B cell (primary cell): ENCODE data around the gene LRRC36. TPM values are rescaled to one million over a fixed set of nuclear protein-coding genes. Genes with fewer than 3 reads are reported as not detected.

ENCODE experiments used
- ATAC-seq: fragments of 200-7000 bp; cut with Tn5 transposase; one replicate; pipeline ENCODE4 v1.10.0; 2021; ENCODE audit warnings: low read depth, mild to moderate bottlenecking, moderate number of reproducible peaks, moderate library complexity
- CTCF ChIA-PET: fragments of 350-600 bp; sonication (Branson Sonifier 250); formaldehyde crosslinking; loops from one replicate; lab custom pipeline; 2021; ENCODE audit warnings: antibody characterized with exemption, inconsistent platforms; lab: Charles Lee
- POLR2A ChIA-PET: fragments of 350-600 bp; sonication (Branson Sonifier 250); formaldehyde crosslinking; loops from one replicate; lab custom pipeline; 2021; ENCODE audit warnings: antibody characterized with exemption; lab: Charles Lee
- DNase-seq: peaks from one replicate; pipeline ENCODE4 v3.0.0; 2013
- H2AFZ ChIP-seq: 2 replicates; pipeline ENCODE4 v1.6.1; 2012; ENCODE audit warnings: mild to moderate bottlenecking, low read depth, low read length; ENCODE audit not compliant: insufficient read depth, poor library complexity, severe bottlenecking
- H3K27ac ChIP-seq, 2 donors: 1 replicate in 1 of 2; 2 replicates in 1 of 2; pipeline ENCODE4 v1.5.1; 2012 to 2013; ENCODE audit warnings: low read length in 2 of 2, mild to moderate bottlenecking in 2 of 2, moderate library complexity in 1 of 2
- H3K27me3 ChIP-seq, 4 experiments: fragments of 200-600 bp in 1 of 4; sonication (generic) in 1 of 4; replicated peaks in 1 of 4; 1 replicate in 2 of 4; 2 replicates in 2 of 4; pipeline versions ENCODE4 v1.6.1 to v1.7.0; 2013 to 2016; ENCODE audit warnings: low read length in 3 of 4, mild to moderate bottlenecking in 2 of 4, mixed read lengths in 1 of 4, moderate library complexity in 1 of 4; ENCODE audit not compliant: insufficient read depth in 4 of 4, control insufficient read depth in 3 of 4; ENCODE audit errors: control extremely low read depth in 1 of 4
- H3K36me3 ChIP-seq, 2 experiments: replicated peaks in 1 of 2; 1 replicate in 1 of 2; 2 replicates in 1 of 2; pipeline versions ENCODE4 v1.6.1 to v1.7.1; 2013; ENCODE audit warnings: low read length in 1 of 2; ENCODE audit not compliant: insufficient read depth in 2 of 2, control insufficient read depth in 1 of 2; ENCODE audit errors: control extremely low read depth in 1 of 2, extremely low read depth in 1 of 2
- H3K4me1 ChIP-seq, 2 donors: fragments of 200-600 bp in 1 of 2; sonication (generic) in 1 of 2; 1 replicate in 1 of 2; 2 replicates in 1 of 2; pipeline versions ENCODE4 v1.5.1 to v1.6.1; 2013 to 2017; ENCODE audit warnings: low read length in 2 of 2; ENCODE audit not compliant: control insufficient read depth in 2 of 2, insufficient read depth in 2 of 2
- H3K4me2 ChIP-seq: replicated peaks from 2 replicates; pipeline ENCODE3; 2012; ENCODE audit warnings: mild to moderate bottlenecking, low read depth, low read length; ENCODE audit not compliant: poor library complexity, severe bottlenecking
- H3K4me3 ChIP-seq, 5 experiments: fragments of 200-600 bp in 1 of 5; sonication (generic) in 1 of 5; 1 replicate in 3 of 5; 2 replicates in 2 of 5; pipeline versions ENCODE4 v1.5.1 to v1.7.0; 2011 to 2016; ENCODE audit warnings: low read length in 4 of 5, mild to moderate bottlenecking in 4 of 5, low read depth in 2 of 5, control low read depth in 1 of 5, moderate library complexity in 1 of 5; ENCODE audit not compliant: insufficient read depth in 1 of 5; ENCODE audit errors: control extremely low read depth in 1 of 5, extremely low read depth in 1 of 5
- H3K79me2 ChIP-seq: fragments of 200-600 bp; sonication (generic); one replicate; pipeline ENCODE4 v1.6.0; 2016; ENCODE audit warnings: low read length; ENCODE audit not compliant: control insufficient read depth, insufficient read depth
- H3K9ac ChIP-seq: fragments of 200-600 bp; sonication (generic); 2 replicates; pipeline ENCODE4 v1.6.1; 2017; ENCODE audit warnings: mild to moderate bottlenecking, low read length, moderate library complexity
- H3K9me3 ChIP-seq, 3 donors: one replicate each; pipeline versions ENCODE4 v1.6.1 to v1.7.1; 2013; ENCODE audit warnings: low read length in 2 of 3; ENCODE audit not compliant: control insufficient read depth in 2 of 3, insufficient read depth in 1 of 3; ENCODE audit errors: control extremely low read depth in 1 of 3
- H4K20me1 ChIP-seq: 2 replicates; pipeline ENCODE4 v1.6.0; 2012; ENCODE audit warnings: mild to moderate bottlenecking, low read length; ENCODE audit not compliant: insufficient read depth, control insufficient read depth, poor library complexity, severe bottlenecking
- H3K27ac Mint-ChIP-seq: one replicate; pipeline ENCODE4 v1.8.0; 2021; ENCODE audit warnings: mixed read lengths
- H3K27me3 Mint-ChIP-seq: one replicate; pipeline ENCODE4 v1.8.0; 2021; ENCODE audit warnings: mixed read lengths
- H3K4me1 Mint-ChIP-seq: one replicate; pipeline ENCODE4 v1.8.0; 2021; ENCODE audit warnings: mixed read lengths
- H3K4me3 Mint-ChIP-seq: one replicate; pipeline ENCODE4 v1.8.0; 2021; ENCODE audit warnings: mixed read lengths
- H3K9me3 Mint-ChIP-seq: one replicate; pipeline ENCODE4 v1.8.0; 2022; ENCODE audit warnings: mixed read lengths; ENCODE audit not compliant: insufficient read depth
- CTCF ChIP-seq: fragments of 200-600 bp; IDR thresholded peaks from one replicate; pipeline ENCODE4 v1.8.0; 2022; ENCODE audit warnings: antibody characterized with exemption, mild to moderate bottlenecking
- EZH2 ChIP-seq: IDR thresholded peaks from 2 replicates; pipeline ENCODE4 v1.6.1; 2012; ENCODE audit warnings: borderline replicate concordance, low read depth, mild to moderate bottlenecking, moderate library complexity, low read length; ENCODE audit not compliant: insufficient read depth, poor library complexity, severe bottlenecking
- WGBS: methylation state at CpG from one replicate; pipeline ENCODE4 v1.1.5; 2013; ENCODE audit warnings: missing lambda C conversion rate; ENCODE audit not compliant: insufficient coverage; 5-methylcytosine and 5-hydroxymethylcytosine counted together
- intact Hi-C: fragments of 100-400 bp; cut with micrococcal nuclease; formaldehyde crosslinking; loops from one replicate; pipeline ENCODE4 v1.10.0; 2022
- polyA plus RNA-seq: library from polyadenylated mRNA; depleted of rRNA; stranded (reverse); fragments of >200 nt; gene quantifications from 2 replicates; pipeline ENCODE4 v1.2.3, GENCODE V29; 2012
- total RNA-seq, 2 donors: library from RNA; stranded (reverse); fragments of 120-200 nt in 1 of 2; gene quantifications; 1 replicate in 1 of 2; 2 replicates in 1 of 2; pipeline versions ENCODE4 v1.2.3 to v1.2.4, GENCODE V29; 2013 to 2022

The LRRC36 gene
- total and polyA plus RNA-seq, 2 donors (not counting 1 experiment from before 2014, with no cell fraction given): 0.98 TPM; not detected in 1

DNA sequence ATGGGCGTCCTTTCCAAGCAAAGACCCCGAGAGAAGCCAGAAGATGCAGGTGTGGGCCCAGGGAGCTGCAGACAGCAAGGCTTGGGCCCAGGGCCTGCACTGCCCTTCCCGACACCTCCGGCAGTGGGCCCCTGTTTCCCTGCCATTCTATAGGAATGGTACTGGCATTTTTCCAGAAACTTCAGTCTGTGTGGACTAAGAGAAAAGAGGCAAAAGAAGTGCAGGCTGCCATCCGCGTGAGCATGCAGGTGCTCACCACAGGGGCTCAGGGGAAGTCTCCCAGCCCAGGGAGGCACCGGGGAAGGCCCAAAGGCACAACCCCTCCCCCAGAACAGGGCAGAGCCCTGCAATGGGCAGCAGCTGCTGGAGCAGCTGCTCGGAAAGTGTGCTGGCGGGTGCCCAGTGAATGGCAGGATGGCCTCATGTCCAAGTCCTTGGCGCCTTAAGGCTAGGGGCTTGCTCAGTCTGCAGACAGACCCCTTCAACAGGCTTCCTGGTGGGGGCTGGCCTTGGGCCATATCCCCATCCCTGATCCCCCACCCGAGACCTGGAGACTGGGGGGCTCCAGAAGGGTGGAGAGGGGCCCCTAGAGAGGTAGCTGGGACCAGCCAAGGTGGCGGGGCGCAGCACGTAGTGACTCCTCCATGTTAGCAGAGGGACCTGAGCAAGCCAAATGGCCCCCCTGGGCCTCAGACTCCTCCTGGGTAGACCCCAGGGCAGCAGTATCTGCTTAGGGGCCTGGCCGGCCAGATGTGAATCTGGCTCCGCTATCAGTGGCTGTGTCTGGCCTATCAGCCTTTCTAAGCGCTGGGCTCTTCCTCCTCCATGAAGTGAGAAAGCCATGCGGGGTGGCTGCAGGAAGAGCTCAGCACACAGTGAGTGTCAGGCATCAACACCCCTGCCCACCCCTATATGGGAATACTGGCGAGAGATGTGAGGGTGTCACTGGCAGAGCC, 73.4 kb downstream of the LRRC36 start:
- DNase-seq (no peak), ATAC-seq (no peak)
- Histone ChIP-seq H3K4me1 (peaks cover 5 to 10% of the 10 kb centered on the region in 2 donors), H4K20me1 (no peaks in the 10 kb centered on the region), H3K4me2 (no peak overlapping the region), H3K36me3 (no peaks in the 10 kb centered on the region), H3K27ac (no peak overlapping the region), H3K9ac (no peak overlapping the region), H3K4me3 (no peak overlapping the region), H2AFZ (no peak overlapping the region), H3K79me2 (no peaks in the 10 kb centered on the region), H3K27me3 (peaks cover 0 to 27% (median 7%) of the 10 kb centered on the region in 4 experiments), H3K9me3 (no peaks in the 10 kb centered on the region)
- Mint-ChIP-seq H3K9me3 (no peaks in the 10 kb centered on the region), H3K27ac (no peak overlapping the region), H3K4me3 (no peak overlapping the region), H3K27me3 (peaks cover 16% of the 10 kb centered on the region), H3K4me1 (peaks cover 2% of the 10 kb centered on the region)
- intact Hi-C loops: loop anchor here (1.0 to 10.0 kb wide), 4 partner anchors 55 to 423 kb away; partner anchors contain the start of gene PLEKHG4
- 80% methylated on average over 16 of the region's 19 CpGs for WGBS
- POLR2A ChIA-PET: no interaction called here
- CTCF ChIA-PET: interaction anchor here (0.5 to 1.9 kb wide), 15 partner anchors 8 to 172 kb away, joined by 3 to 11 read pairs (median 4); no protein-coding TSS in a partner anchor
- no peak for TF ChIP-seq EZH2
- peak; percentile 45 for TF ChIP-seq CTCF

DNA sequence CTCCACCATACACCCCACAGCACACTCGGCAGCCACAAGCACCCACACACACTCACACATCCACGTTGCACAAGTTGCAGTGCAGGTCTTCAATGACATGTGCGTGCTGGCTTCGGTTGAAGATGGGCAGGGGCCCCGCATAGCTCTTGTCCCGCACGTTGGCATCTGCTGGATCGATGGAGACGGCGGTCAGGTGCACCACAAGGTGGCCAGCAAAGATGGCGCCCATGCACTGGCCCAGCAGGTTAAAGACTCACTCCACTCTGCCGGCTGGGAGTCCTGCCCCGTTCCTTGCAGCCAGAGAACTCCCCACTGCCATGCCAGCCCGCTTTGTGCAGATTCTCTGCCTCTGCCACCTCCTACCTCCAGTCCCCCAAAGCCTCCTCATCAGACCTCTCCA, 74.3 kb downstream of the LRRC36 start:
- Histone ChIP-seq H3K4me1 (peaks cover 0 to 7% of the 10 kb centered on the region in 2 donors), H3K4me2 (no peak overlapping the region), H3K36me3 (no peaks in the 10 kb centered on the region), H3K27me3 (peaks cover 0 to 19% (median 0%) of the 10 kb centered on the region in 4 experiments), H3K79me2 (no peaks in the 10 kb centered on the region), H4K20me1 (no peaks in the 10 kb centered on the region), H3K27ac (no peak overlapping the region), H3K9ac (no peak overlapping the region), H3K9me3 (no peaks in the 10 kb centered on the region), H2AFZ (no peak overlapping the region), H3K4me3 (no peak overlapping the region)
- POLR2A ChIA-PET: no interaction called here
- Mint-ChIP-seq H3K27ac (no peak overlapping the region), H3K4me1 (peaks cover 2% of the 10 kb centered on the region), H3K27me3 (peaks cover 12% of the 10 kb centered on the region), H3K4me3 (no peak overlapping the region), H3K9me3 (no peaks in the 10 kb centered on the region)
- intact Hi-C loops: no loop called here
- TF ChIP-seq EZH2 (no peak), CTCF (no peak)
- DNase-seq (no peak), ATAC-seq (no peak)
- CTCF ChIA-PET: no interaction called here
- 92% methylated on average over 13 of the region's 14 CpGs for WGBS
